WTC11 (cell line): ENCODE results near the gene FALEC. TPM values are rescaled to one million over a fixed set of nuclear protein-coding genes. Genes with fewer than 3 reads are reported as not detected.

Experiments
- ATAC-seq: fragments of 200-7000 bp; cut with Tn5 transposase; 2 replicates; pipeline ENCODE4 v1.10.0; 2021; ENCODE audit warnings: mild to moderate bottlenecking, moderate library complexity
- CTCF ChIA-PET: fragments of 300-600 bp; sonication (Branson Sonifier 250); formaldehyde crosslinking; loops from one replicate; lab custom pipeline; 2021; ENCODE audit warnings: antibody characterized with exemption; lab: Charles Lee
- POLR2A ChIA-PET: fragments of 350-600 bp; sonication (Branson Sonifier 250); formaldehyde crosslinking; loops from one replicate; lab custom pipeline; 2021; ENCODE audit warnings: antibody characterized with exemption; lab: Charles Lee
- DNase-seq: peaks from one replicate; pipeline ENCODE4 v3.0.0; 2021; ENCODE audit warnings: low spot score
- H3K27ac Mint-ChIP-seq: 2 replicates; pipeline ENCODE4 v1.8.0; 2021; ENCODE audit warnings: mixed read lengths
- H3K27me3 Mint-ChIP-seq: 2 replicates; pipeline ENCODE4 v1.8.0; 2021; ENCODE audit warnings: low read depth, mild to moderate bottlenecking, moderate library complexity, mixed read lengths
- H3K36me3 Mint-ChIP-seq: 2 replicates; pipeline ENCODE4 v1.8.0; 2021; ENCODE audit warnings: mixed read lengths
- H3K4me1 Mint-ChIP-seq: 2 replicates; pipeline ENCODE4 v1.8.0; 2022; ENCODE audit warnings: mixed read lengths
- H3K4me3 Mint-ChIP-seq: 2 replicates; pipeline ENCODE4 v1.8.0; 2021; ENCODE audit warnings: mild to moderate bottlenecking, moderate library complexity, mixed read lengths
- H3K9me3 Mint-ChIP-seq: 2 replicates; pipeline ENCODE4 v1.8.0; 2021; ENCODE audit warnings: mixed read lengths
- ATF2 ChIP-seq: sonication (generic); formaldehyde crosslinking; IDR thresholded peaks from 2 replicates; pipeline ENCODE4 v1.8.1; 2022; ENCODE audit warnings: low read depth, missing genetic modification reagents, borderline replicate concordance
- CBFB ChIP-seq: sonication (generic); formaldehyde crosslinking; IDR thresholded peaks from 2 replicates; pipeline ENCODE4 v1.8.1; 2022; ENCODE audit warnings: mild to moderate bottlenecking, low read depth, missing genetic modification reagents
- CREB1 ChIP-seq: sonication (generic); formaldehyde crosslinking; IDR thresholded peaks from 2 replicates; pipeline ENCODE4 v1.8.0; 2023; ENCODE audit warnings: mild to moderate bottlenecking, missing genetic modification reagents
- ELF4 ChIP-seq: sonication (generic); formaldehyde crosslinking; IDR thresholded peaks from 2 replicates; pipeline ENCODE4 v1.8.1; 2022; ENCODE audit warnings: low read depth, mild to moderate bottlenecking, moderate library complexity, missing genetic modification reagents
- FOXJ3 ChIP-seq: sonication (generic); formaldehyde crosslinking; IDR thresholded peaks from 2 replicates; pipeline ENCODE4 v1.9.0; 2021; ENCODE audit warnings: missing genetic modification reagents, mild to moderate bottlenecking, borderline replicate concordance
- FOXP1 ChIP-seq: sonication (generic); formaldehyde crosslinking; IDR thresholded peaks from 2 replicates; pipeline ENCODE4 v1.8.0; 2022; ENCODE audit warnings: missing genetic modification reagents, mild to moderate bottlenecking, moderate library complexity, borderline replicate concordance
- IRF1 ChIP-seq: sonication (generic); formaldehyde crosslinking; IDR thresholded peaks from 2 replicates; pipeline ENCODE4 v1.8.0; 2023; ENCODE audit warnings: missing genetic modification reagents
- JAZF1 ChIP-seq: fragments of 250-450 bp; sonication (Bioruptor Pico); IDR thresholded peaks from 2 replicates; pipeline ENCODE4 v1.9.0; 2021; ENCODE audit warnings: moderate library complexity, mild to moderate bottlenecking, inconsistent platforms
- JUN ChIP-seq: sonication (generic); formaldehyde crosslinking; IDR thresholded peaks from 2 replicates; pipeline ENCODE4 v1.8.0; 2023; ENCODE audit warnings: mild to moderate bottlenecking, missing genetic modification reagents
- MXD4 ChIP-seq: fragments of 250-450 bp; sonication (Bioruptor Pico); IDR thresholded peaks from 2 replicates; pipeline ENCODE4 v1.8.0; 2021; ENCODE audit warnings: mild to moderate bottlenecking, moderate library complexity, borderline replicate concordance
- NFATC4 ChIP-seq: fragments of 250-450 bp; sonication (Bioruptor Pico); IDR thresholded peaks from 2 replicates; pipeline ENCODE4 v1.9.0; 2021; ENCODE audit warnings: mild to moderate bottlenecking
- NFYB ChIP-seq: sonication (generic); formaldehyde crosslinking; conservative IDR thresholded peaks from 2 replicates; pipeline ENCODE4 v1.8.0; 2022; ENCODE audit warnings: low read depth, missing genetic modification reagents
- NR1H2 ChIP-seq: sonication (generic); formaldehyde crosslinking; IDR thresholded peaks from 2 replicates; pipeline ENCODE4 v1.9.0; 2021; ENCODE audit warnings: mild to moderate bottlenecking, moderate library complexity, missing genetic modification reagents
- NR3C1 ChIP-seq: sonication (generic); formaldehyde crosslinking; conservative IDR thresholded peaks from 2 replicates; pipeline ENCODE4 v1.8.1; 2023; ENCODE audit warnings: low read depth, mild to moderate bottlenecking, missing genetic modification reagents
- PRRX2 ChIP-seq: fragments of 250-450 bp; sonication (Bioruptor Pico); IDR thresholded peaks from 2 replicates; pipeline ENCODE4 v1.8.0; 2021; ENCODE audit warnings: mild to moderate bottlenecking
- RELA ChIP-seq: sonication (generic); formaldehyde crosslinking; IDR thresholded peaks from 2 replicates; pipeline ENCODE4 v1.8.1; 2022; ENCODE audit warnings: missing genetic modification reagents, mild to moderate bottlenecking, borderline replicate concordance
- SMAD3 ChIP-seq: sonication (generic); formaldehyde crosslinking; IDR thresholded peaks from 2 replicates; pipeline ENCODE4 v1.8.0; 2022; ENCODE audit warnings: missing genetic modification reagents, mild to moderate bottlenecking, borderline replicate concordance
- SMAD4 ChIP-seq: sonication (generic); formaldehyde crosslinking; IDR thresholded peaks from 2 replicates; pipeline ENCODE4 v1.8.0; 2022; ENCODE audit warnings: mild to moderate bottlenecking, missing genetic modification reagents
- SP1 ChIP-seq: sonication (generic); formaldehyde crosslinking; conservative IDR thresholded peaks from 2 replicates; pipeline ENCODE4 v1.8.1; 2022; ENCODE audit warnings: missing genetic modification reagents
- TCF7 ChIP-seq: sonication (generic); formaldehyde crosslinking; IDR thresholded peaks from 2 replicates; pipeline ENCODE4 v1.8.0; 2022; ENCODE audit warnings: mild to moderate bottlenecking, low read depth, missing genetic modification reagents, moderate library complexity
- TEAD4 ChIP-seq: sonication (generic); formaldehyde crosslinking; IDR thresholded peaks from 2 replicates; pipeline ENCODE4 v1.8.0; 2022; ENCODE audit warnings: mild to moderate bottlenecking, missing genetic modification reagents
- ZMAT4 ChIP-seq: fragments of 250-450 bp; sonication (Bioruptor Pico); IDR thresholded peaks from 2 replicates; pipeline ENCODE4 v1.9.0; 2021; ENCODE audit warnings: mild to moderate bottlenecking
- ZNF121 ChIP-seq: sonication (generic); formaldehyde crosslinking; IDR thresholded peaks from 2 replicates; pipeline ENCODE4 v1.8.0; 2023; ENCODE audit warnings: missing genetic modification reagents
- ZNF138 ChIP-seq: sonication (generic); formaldehyde crosslinking; conservative IDR thresholded peaks from 2 replicates; pipeline ENCODE4 v1.8.1; 2022; ENCODE audit warnings: mild to moderate bottlenecking, moderate library complexity, missing genetic modification reagents
- ZNF396 ChIP-seq: fragments of 250-450 bp; sonication (Bioruptor Pico); IDR thresholded peaks from 2 replicates; pipeline ENCODE4 v1.8.0; 2021; ENCODE audit warnings: mild to moderate bottlenecking, moderate library complexity, borderline replicate concordance
- ZNF671 ChIP-seq: fragments of 250-450 bp; sonication (Bioruptor Pico); IDR thresholded peaks from 2 replicates; pipeline ENCODE4 v1.8.0; 2021; ENCODE audit warnings: mild to moderate bottlenecking
- total RNA-seq: library from RNA; stranded (reverse); gene quantifications from 3 replicates; pipeline ENCODE4 v1.2.3, GENCODE V29; 2021
- TF ChIP-seq, protein P1 (sequence below): fragments of 200-600 bp; IDR thresholded peaks from 2 replicates; pipeline ENCODE4 v1.8.0; 2022; ENCODE audit warnings: antibody characterized with exemption
- TF ChIP-seq, protein P2 (sequence below): sonication (generic); formaldehyde crosslinking; IDR thresholded peaks from 2 replicates; pipeline ENCODE4 v1.8.0; 2022; ENCODE audit warnings: mild to moderate bottlenecking, missing genetic modification reagents

Gene FALEC
- total RNA-seq, 1 experiment from 2014 or later, result 1.2 TPM

DNA sequence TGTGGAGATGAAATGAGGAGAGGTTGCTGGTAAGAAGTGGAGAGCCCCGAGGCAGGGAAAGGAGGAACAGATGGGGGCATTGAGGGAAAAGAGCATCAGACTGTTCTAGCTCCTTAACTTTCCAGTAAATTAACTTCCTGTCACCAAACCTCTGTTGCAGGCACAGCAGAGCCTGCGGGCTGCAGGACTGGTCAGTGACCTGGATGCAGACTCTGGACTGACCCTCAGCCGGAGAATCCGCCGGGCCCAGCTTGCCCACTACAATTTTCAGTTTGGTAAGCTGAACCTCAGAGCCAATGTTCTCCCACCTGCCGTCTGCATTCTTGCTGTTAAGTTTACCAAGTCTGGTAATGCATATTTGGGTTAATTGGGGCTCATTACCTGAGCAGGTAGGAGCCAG lies 10.1 kb upstream of the FALEC start:
- TF ChIP-seq JUN (CRISPR knock-in tag), result no peak
- TF ChIP-seq ZNF396 (CRISPR knock-in tag), result no peak
- TF ChIP-seq RELA (CRISPR knock-in tag), result no peak
- TF ChIP-seq ZNF121 (CRISPR knock-in tag), result no peak
- TF ChIP-seq SMAD3 (CRISPR knock-in tag), result no peak
- TF ChIP-seq TCF7 (CRISPR knock-in tag), result no peak
- no peak for TF ChIP-seq NFATC4 (CRISPR knock-in tag)
- TF ChIP-seq ATF2 (CRISPR knock-in tag), result no peak
- TF ChIP-seq MXD4, result no peak
- TF ChIP-seq IRF1 (CRISPR knock-in tag), result no peak
- TF ChIP-seq CBFB (CRISPR knock-in tag), result no peak
- no peak for TF ChIP-seq ELF4 (CRISPR knock-in tag)
- TF ChIP-seq JAZF1 (CRISPR knock-in tag), result no peak
- TF ChIP-seq NFYB, result no peak
- TF ChIP-seq ZNF671 (CRISPR knock-in tag), result no peak
- TF ChIP-seq, protein P1, sequence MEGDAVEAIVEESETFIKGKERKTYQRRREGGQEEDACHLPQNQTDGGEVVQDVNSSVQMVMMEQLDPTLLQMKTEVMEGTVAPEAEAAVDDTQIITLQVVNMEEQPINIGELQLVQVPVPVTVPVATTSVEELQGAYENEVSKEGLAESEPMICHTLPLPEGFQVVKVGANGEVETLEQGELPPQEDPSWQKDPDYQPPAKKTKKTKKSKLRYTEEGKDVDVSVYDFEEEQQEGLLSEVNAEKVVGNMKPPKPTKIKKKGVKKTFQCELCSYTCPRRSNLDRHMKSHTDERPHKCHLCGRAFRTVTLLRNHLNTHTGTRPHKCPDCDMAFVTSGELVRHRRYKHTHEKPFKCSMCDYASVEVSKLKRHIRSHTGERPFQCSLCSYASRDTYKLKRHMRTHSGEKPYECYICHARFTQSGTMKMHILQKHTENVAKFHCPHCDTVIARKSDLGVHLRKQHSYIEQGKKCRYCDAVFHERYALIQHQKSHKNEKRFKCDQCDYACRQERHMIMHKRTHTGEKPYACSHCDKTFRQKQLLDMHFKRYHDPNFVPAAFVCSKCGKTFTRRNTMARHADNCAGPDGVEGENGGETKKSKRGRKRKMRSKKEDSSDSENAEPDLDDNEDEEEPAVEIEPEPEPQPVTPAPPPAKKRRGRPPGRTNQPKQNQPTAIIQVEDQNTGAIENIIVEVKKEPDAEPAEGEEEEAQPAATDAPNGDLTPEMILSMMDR, result no peak
- TF ChIP-seq TEAD4 (CRISPR knock-in tag), result no peak
- TF ChIP-seq, protein P2, sequence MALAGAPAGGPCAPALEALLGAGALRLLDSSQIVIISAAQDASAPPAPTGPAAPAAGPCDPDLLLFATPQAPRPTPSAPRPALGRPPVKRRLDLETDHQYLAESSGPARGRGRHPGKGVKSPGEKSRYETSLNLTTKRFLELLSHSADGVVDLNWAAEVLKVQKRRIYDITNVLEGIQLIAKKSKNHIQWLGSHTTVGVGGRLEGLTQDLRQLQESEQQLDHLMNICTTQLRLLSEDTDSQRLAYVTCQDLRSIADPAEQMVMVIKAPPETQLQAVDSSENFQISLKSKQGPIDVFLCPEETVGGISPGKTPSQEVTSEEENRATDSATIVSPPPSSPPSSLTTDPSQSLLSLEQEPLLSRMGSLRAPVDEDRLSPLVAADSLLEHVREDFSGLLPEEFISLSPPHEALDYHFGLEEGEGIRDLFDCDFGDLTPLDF, result no peak
- TF ChIP-seq, all 79 proteins: peak for 0
- no peaks in the 10 kb centered on the region for H3K27me3 Mint-ChIP-seq
- H3K27ac Mint-ChIP-seq, result no peak overlapping the region
- no peaks in the 10 kb centered on the region for H3K9me3 Mint-ChIP-seq
- peaks cover 47% of the 10 kb centered on the region for H3K36me3 Mint-ChIP-seq
- CTCF ChIA-PET, result no interaction called here
- no peak for ATAC-seq
- H3K4me1 Mint-ChIP-seq, result no peaks in the 10 kb centered on the region
- DNase-seq, result no peak
- no peak overlapping the region for H3K4me3 Mint-ChIP-seq
- POLR2A ChIA-PET, result no interaction called here

DNA sequence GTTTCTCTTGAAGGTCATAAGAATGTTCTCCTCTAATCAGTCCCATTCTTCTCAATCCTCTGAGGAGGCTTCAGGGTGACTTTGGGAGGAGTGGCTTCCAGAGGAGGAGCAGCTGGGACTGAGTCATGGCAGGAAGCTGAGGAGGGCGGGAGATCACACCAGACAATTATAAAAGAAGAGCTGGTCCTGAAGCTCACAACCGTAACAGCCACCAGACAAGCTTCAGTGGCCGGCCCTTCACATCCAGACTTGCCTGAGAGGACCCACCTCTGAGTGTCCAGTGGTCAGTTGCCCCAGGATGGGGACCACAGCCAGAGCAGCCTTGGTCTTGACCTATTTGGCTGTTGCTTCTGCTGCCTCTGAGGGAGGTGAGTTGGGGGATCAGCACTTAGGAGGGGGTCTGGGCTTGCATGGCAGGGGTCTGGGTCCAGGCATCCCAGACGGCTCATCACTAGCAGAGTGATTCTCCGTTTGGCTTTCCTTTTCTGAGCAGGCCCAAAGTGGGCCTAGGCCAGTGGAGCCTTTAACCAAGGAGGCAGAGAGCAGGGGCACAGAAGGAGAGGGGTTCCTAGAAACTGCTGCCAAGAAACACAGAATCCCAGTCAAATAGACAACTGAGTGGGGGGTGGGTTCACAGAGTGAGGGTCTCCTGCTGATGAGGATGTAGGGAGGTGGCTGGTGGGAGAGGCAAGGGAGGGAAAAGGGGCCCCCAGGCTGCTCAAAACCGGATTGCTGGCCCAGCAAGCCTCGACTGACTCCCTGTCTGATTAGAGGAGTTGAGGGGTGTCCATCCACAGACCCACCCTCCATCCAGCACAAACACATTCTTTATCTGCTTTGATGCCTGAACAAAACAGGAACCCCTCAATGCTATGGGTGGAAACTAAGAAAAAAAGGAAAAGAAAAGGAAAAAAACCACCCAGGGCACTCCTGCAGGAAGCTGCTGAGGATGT lies 7.4 kb upstream of the FALEC start, which contains the start of gene ECM1:
TSS of gene ECM1 (plus strand) at position 198 of the 953 bp plus-strand sequence. CDS start at position 299, 101 bp downstream.
- ChIA-PET CTCF (no interaction called here), POLR2A (interaction anchor here (1.6 kb wide), 1 partner anchor 48 kb away, joined by 3 read pairs; no protein-coding TSS in a partner anchor)
- Mint-ChIP-seq H3K27me3 (no peaks in the 10 kb centered on the region), H3K4me1 (no peaks in the 10 kb centered on the region), H3K4me3 (no peak within 1 kb of the TSS), H3K27ac (peak within 1 kb of the TSS; percentile 48; the same call in 1 of the 2 replicates), H3K9me3 (no peaks in the 10 kb centered on the region), H3K36me3 (peaks cover 38% of the 10 kb centered on the region)
- TF ChIP-seq CREB1 (CRISPR knock-in tag), result no peak
- no peak for TF ChIP-seq PRRX2
- no peak for TF ChIP-seq SMAD4 (CRISPR knock-in tag)
- TF ChIP-seq ZNF138 (CRISPR knock-in tag), result no peak
- TF ChIP-seq NR3C1 (CRISPR knock-in tag), result no peak
- TF ChIP-seq SP1 (CRISPR knock-in tag), result no peak
- no peak for TF ChIP-seq FOXJ3
- TF ChIP-seq NR1H2 (CRISPR knock-in tag), result no peak
- TF ChIP-seq ZMAT4 (CRISPR knock-in tag), result no peak
- TF ChIP-seq FOXP1 (CRISPR knock-in tag), result no peak
- ATAC-seq (no peak), DNase-seq (no peak)
